Liver (tissue), 3 donors: ENCODE data around the gene SMTNL2.
A peak's percentile ranks its signal among the peaks of the same experiment; 100 is the strongest.

Source experiments
- TAF1 ChIP-seq: conservative IDR thresholded peaks from 2 replicates; pipeline ENCODE4 v1.6.1; 2016; ENCODE audit warnings: antibody characterized with exemption, mild to moderate bottlenecking
- TF ChIP-seq, protein P1 (sequence below): fragments of 150-350 bp; IDR thresholded peaks from 2 replicates; pipeline ENCODE4 v1.5.1; 2017; ENCODE audit warnings: improper control_type of control experiment, low read depth, low read length; ENCODE audit not compliant: missing input control
- donor health status: healthy.
- donor health status: healthy.

DNA sequence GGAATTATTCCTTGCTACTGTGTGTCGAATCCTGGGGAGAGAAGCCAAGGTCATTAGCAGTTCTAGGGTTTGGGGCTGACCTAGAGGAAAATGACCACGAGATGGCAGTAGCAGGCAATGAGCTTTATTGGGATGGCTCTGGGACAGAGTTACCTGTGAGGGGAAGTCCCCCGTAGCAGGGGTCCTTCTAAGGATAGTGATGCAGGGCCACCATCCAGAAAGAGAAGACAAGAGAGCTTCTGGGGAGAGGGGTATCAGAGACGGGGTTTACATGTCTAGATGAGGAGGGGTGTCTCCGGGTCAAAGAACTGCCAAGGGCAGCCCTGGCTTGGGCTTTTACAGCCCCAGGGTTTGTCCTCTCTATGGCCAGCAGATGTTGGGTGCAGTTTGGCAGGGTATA lies 17.5 kb upstream of the SMTNL2 start:
- TF ChIP-seq, protein P1, sequence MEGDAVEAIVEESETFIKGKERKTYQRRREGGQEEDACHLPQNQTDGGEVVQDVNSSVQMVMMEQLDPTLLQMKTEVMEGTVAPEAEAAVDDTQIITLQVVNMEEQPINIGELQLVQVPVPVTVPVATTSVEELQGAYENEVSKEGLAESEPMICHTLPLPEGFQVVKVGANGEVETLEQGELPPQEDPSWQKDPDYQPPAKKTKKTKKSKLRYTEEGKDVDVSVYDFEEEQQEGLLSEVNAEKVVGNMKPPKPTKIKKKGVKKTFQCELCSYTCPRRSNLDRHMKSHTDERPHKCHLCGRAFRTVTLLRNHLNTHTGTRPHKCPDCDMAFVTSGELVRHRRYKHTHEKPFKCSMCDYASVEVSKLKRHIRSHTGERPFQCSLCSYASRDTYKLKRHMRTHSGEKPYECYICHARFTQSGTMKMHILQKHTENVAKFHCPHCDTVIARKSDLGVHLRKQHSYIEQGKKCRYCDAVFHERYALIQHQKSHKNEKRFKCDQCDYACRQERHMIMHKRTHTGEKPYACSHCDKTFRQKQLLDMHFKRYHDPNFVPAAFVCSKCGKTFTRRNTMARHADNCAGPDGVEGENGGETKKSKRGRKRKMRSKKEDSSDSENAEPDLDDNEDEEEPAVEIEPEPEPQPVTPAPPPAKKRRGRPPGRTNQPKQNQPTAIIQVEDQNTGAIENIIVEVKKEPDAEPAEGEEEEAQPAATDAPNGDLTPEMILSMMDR = peak; percentile 78
- TF ChIP-seq TAF1 = no peak
